WTC11 (cell line): ENCODE results near the gene FCHSD2. TPM values are rescaled to one million over a fixed set of nuclear protein-coding genes. Genes with fewer than 3 reads are reported as not detected.

Experiments used
- ATAC-seq: fragments of 200-7000 bp; cut with Tn5 transposase; 2 replicates; pipeline ENCODE4 v1.10.0; 2021; ENCODE audit warnings: mild to moderate bottlenecking, moderate library complexity
- CTCF ChIA-PET: fragments of 300-600 bp; sonication (Branson Sonifier 250); formaldehyde crosslinking; loops from one replicate; lab custom pipeline; 2021; ENCODE audit warnings: antibody characterized with exemption; lab: Charles Lee
- POLR2A ChIA-PET: fragments of 350-600 bp; sonication (Branson Sonifier 250); formaldehyde crosslinking; loops from one replicate; lab custom pipeline; 2021; ENCODE audit warnings: antibody characterized with exemption; lab: Charles Lee
- DNase-seq: peaks from one replicate; pipeline ENCODE4 v3.0.0; 2021; ENCODE audit warnings: low spot score
- H3K27ac Mint-ChIP-seq: 2 replicates; pipeline ENCODE4 v1.8.0; 2021; ENCODE audit warnings: mixed read lengths
- H3K27me3 Mint-ChIP-seq: 2 replicates; pipeline ENCODE4 v1.8.0; 2021; ENCODE audit warnings: low read depth, mild to moderate bottlenecking, moderate library complexity, mixed read lengths
- H3K36me3 Mint-ChIP-seq: 2 replicates; pipeline ENCODE4 v1.8.0; 2021; ENCODE audit warnings: mixed read lengths
- H3K4me1 Mint-ChIP-seq: 2 replicates; pipeline ENCODE4 v1.8.0; 2022; ENCODE audit warnings: mixed read lengths
- H3K4me3 Mint-ChIP-seq: 2 replicates; pipeline ENCODE4 v1.8.0; 2021; ENCODE audit warnings: mild to moderate bottlenecking, moderate library complexity, mixed read lengths
- H3K9me3 Mint-ChIP-seq: 2 replicates; pipeline ENCODE4 v1.8.0; 2021; ENCODE audit warnings: mixed read lengths
- AFF4 ChIP-seq: sonication (generic); formaldehyde crosslinking; IDR thresholded peaks from 2 replicates; pipeline ENCODE4 v1.8.1; 2023; ENCODE audit warnings: mild to moderate bottlenecking, missing genetic modification reagents, borderline replicate concordance
- CDX4 ChIP-seq: fragments of 250-450 bp; sonication (Bioruptor Pico); IDR thresholded peaks from 2 replicates; pipeline ENCODE4 v1.9.0; 2021; ENCODE audit warnings: moderate library complexity, mild to moderate bottlenecking, inconsistent platforms, borderline replicate concordance
- E2F4 ChIP-seq: sonication (generic); formaldehyde crosslinking; IDR thresholded peaks from 2 replicates; pipeline ENCODE4 v1.8.1; 2022; ENCODE audit warnings: low read depth, mild to moderate bottlenecking, moderate library complexity, missing genetic modification reagents, borderline replicate concordance
- E2F5 ChIP-seq: sonication (generic); formaldehyde crosslinking; IDR thresholded peaks from 2 replicates; pipeline ENCODE4 v1.8.1; 2022; ENCODE audit warnings: mild to moderate bottlenecking, moderate library complexity, missing genetic modification reagents
- ESRRA ChIP-seq: sonication (generic); formaldehyde crosslinking; IDR thresholded peaks from 2 replicates; pipeline ENCODE4 v1.8.1; 2022; ENCODE audit warnings: mild to moderate bottlenecking, missing genetic modification reagents, borderline replicate concordance
- FOXK1 ChIP-seq: sonication (generic); formaldehyde crosslinking; IDR thresholded peaks from 2 replicates; pipeline ENCODE4 v1.8.0; 2022; ENCODE audit warnings: mild to moderate bottlenecking, moderate library complexity, missing genetic modification reagents
- FOXP1 ChIP-seq: sonication (generic); formaldehyde crosslinking; IDR thresholded peaks from 2 replicates; pipeline ENCODE4 v1.8.0; 2022; ENCODE audit warnings: missing genetic modification reagents, mild to moderate bottlenecking, moderate library complexity, borderline replicate concordance
- FOXP4 ChIP-seq: sonication (generic); formaldehyde crosslinking; IDR thresholded peaks from 2 replicates; pipeline ENCODE4 v1.8.0; 2022; ENCODE audit warnings: mild to moderate bottlenecking, missing genetic modification reagents
- GRHL2 ChIP-seq: fragments of 250-450 bp; sonication (Bioruptor Pico); IDR thresholded peaks from 2 replicates; pipeline ENCODE4 v1.8.0; 2022; ENCODE audit warnings: mild to moderate bottlenecking, moderate library complexity; ENCODE audit not compliant: insufficient replicate concordance, severe bottlenecking
- IRF2 ChIP-seq: sonication (generic); formaldehyde crosslinking; IDR thresholded peaks from 2 replicates; pipeline ENCODE4 v1.8.0; 2022; ENCODE audit warnings: low read depth, missing genetic modification reagents, borderline replicate concordance
- JAZF1 ChIP-seq: fragments of 250-450 bp; sonication (Bioruptor Pico); IDR thresholded peaks from 2 replicates; pipeline ENCODE4 v1.9.0; 2021; ENCODE audit warnings: moderate library complexity, mild to moderate bottlenecking, inconsistent platforms
- MYBL2 ChIP-seq: sonication (generic); formaldehyde crosslinking; IDR thresholded peaks from 2 replicates; pipeline ENCODE4 v1.8.1; 2023; ENCODE audit warnings: mild to moderate bottlenecking, moderate library complexity, missing genetic modification reagents
- NFATC4 ChIP-seq: fragments of 250-450 bp; sonication (Bioruptor Pico); IDR thresholded peaks from 2 replicates; pipeline ENCODE4 v1.9.0; 2021; ENCODE audit warnings: mild to moderate bottlenecking
- NR1H2 ChIP-seq: sonication (generic); formaldehyde crosslinking; IDR thresholded peaks from 2 replicates; pipeline ENCODE4 v1.9.0; 2021; ENCODE audit warnings: mild to moderate bottlenecking, moderate library complexity, missing genetic modification reagents
- NR2C2 ChIP-seq: sonication (generic); formaldehyde crosslinking; IDR thresholded peaks from 2 replicates; pipeline ENCODE4 v1.8.0; 2022; ENCODE audit warnings: mild to moderate bottlenecking, missing genetic modification reagents
- PRRX2 ChIP-seq: fragments of 250-450 bp; sonication (Bioruptor Pico); IDR thresholded peaks from 2 replicates; pipeline ENCODE4 v1.8.0; 2021; ENCODE audit warnings: mild to moderate bottlenecking
- RELA ChIP-seq: sonication (generic); formaldehyde crosslinking; IDR thresholded peaks from 2 replicates; pipeline ENCODE4 v1.8.1; 2022; ENCODE audit warnings: missing genetic modification reagents, mild to moderate bottlenecking, borderline replicate concordance
- SP1 ChIP-seq: sonication (generic); formaldehyde crosslinking; conservative IDR thresholded peaks from 2 replicates; pipeline ENCODE4 v1.8.1; 2022; ENCODE audit warnings: missing genetic modification reagents
- USF2 ChIP-seq: sonication (generic); formaldehyde crosslinking; IDR thresholded peaks from 2 replicates; pipeline ENCODE4 v1.8.1; 2023; ENCODE audit warnings: mild to moderate bottlenecking, missing genetic modification reagents, moderate library complexity
- ZNF121 ChIP-seq: sonication (generic); formaldehyde crosslinking; IDR thresholded peaks from 2 replicates; pipeline ENCODE4 v1.8.0; 2023; ENCODE audit warnings: missing genetic modification reagents
- ZNF317 ChIP-seq: sonication (generic); formaldehyde crosslinking; IDR thresholded peaks from 2 replicates; pipeline ENCODE4 v1.8.1; 2023; ENCODE audit warnings: low read depth, mild to moderate bottlenecking, moderate library complexity, missing genetic modification reagents, borderline replicate concordance
- ZNF425 ChIP-seq: fragments of 250-450 bp; sonication (Bioruptor Pico); conservative IDR thresholded peaks from 2 replicates; pipeline ENCODE4 v1.9.0; 2021; ENCODE audit warnings: mild to moderate bottlenecking
- total RNA-seq: library from RNA; stranded (reverse); gene quantifications from 3 replicates; pipeline ENCODE4 v1.2.3, GENCODE V29; 2021

FCHSD2 gene
- total RNA-seq, 1 experiment from 2014 or later = 10.1 TPM

- H3K27me3 Mint-ChIP-seq = no peaks in the 10 kb centered on the region
- ChIA-PET CTCF (interaction anchor here (0.8 kb wide), 1 partner anchor 26 kb away, joined by 3 read pairs; the partner anchor contains the start of gene FCHSD2), POLR2A (no interaction called here)
- TF ChIP-seq FOXP4 (CRISPR knock-in tag) (no peak), ZNF317 (no peak), MYBL2 (CRISPR knock-in tag) (no peak), USF2 (no peak), FOXP1 (no peak), E2F5 (no peak), PRRX2 (CRISPR knock-in tag) (no peak), NR2C2 (CRISPR knock-in tag) (no peak), GRHL2 (CRISPR knock-in tag) (no peak), JAZF1 (CRISPR knock-in tag) (no peak), CDX4 (CRISPR knock-in tag) (no peak), SP1 (CRISPR knock-in tag) (no peak), IRF2 (CRISPR knock-in tag) (no peak), ZNF121 (CRISPR knock-in tag) (no peak), ESRRA (CRISPR knock-in tag) (no peak), NFATC4 (CRISPR knock-in tag) (no peak), NR1H2 (no peak)
- H3K9me3 Mint-ChIP-seq = no peaks in the 10 kb centered on the region
- ATAC-seq = no peak
- H3K4me1 Mint-ChIP-seq = no peaks in the 10 kb centered on the region
- no peak overlapping the region for H3K27ac Mint-ChIP-seq
- no peak for DNase-seq
- no peak overlapping the region for H3K4me3 Mint-ChIP-seq
- no peaks in the 10 kb centered on the region for H3K36me3 Mint-ChIP-seq
These were observed 25.5 kb downstream of the FCHSD2 start for GRCh38 chr11:73116636-73117035.

- H3K27ac Mint-ChIP-seq = no peak overlapping the region
- DNase-seq (no peak), ATAC-seq (no peak)
- H3K27me3 Mint-ChIP-seq = no peaks in the 10 kb centered on the region
- POLR2A ChIA-PET = no interaction called here
- H3K4me1 Mint-ChIP-seq = no peaks in the 10 kb centered on the region
- H3K9me3 Mint-ChIP-seq = peaks cover 9% of the 10 kb centered on the region
- H3K36me3 Mint-ChIP-seq = no peaks in the 10 kb centered on the region
- no peak overlapping the region for H3K4me3 Mint-ChIP-seq
- CTCF ChIA-PET = interaction anchor here (1.2 kb wide), 1 partner anchor 28 kb away, joined by 7 read pairs; the partner anchor contains the start of gene FCHSD2
- TF ChIP-seq USF2 (no peak), RELA (no peak), ZNF425 (no peak), E2F5 (no peak), E2F4 (CRISPR knock-in tag) (no peak), NR2C2 (CRISPR knock-in tag) (no peak), AFF4 (CRISPR knock-in tag) (no peak), FOXK1 (CRISPR knock-in tag) (no peak)
These were observed 27.3 kb downstream of the FCHSD2 start for GRCh38 chr11:73114835-73115220.
